GM11168 (cell line): Measurements from ENCODE around the gene EPS8L2.
"Not testable (repeated sequence)": the region's sequence is repeated elsewhere in the genome, so short reads cannot be mapped to it uniquely, and the experiment has no call there.

ENCODE experiments used
- in situ Hi-C: fragments of 300-500 bp; cut with MboI; formaldehyde crosslinking; loops from one replicate; pipeline ENCODE4 v1.12.0; 2022; ENCODE audit warnings: low sequenced_read_pairs; ENCODE audit not compliant: unreplicated experiment

EPS8L2 gene

GRCh38 chr11:688681-689080, 17.4 kb upstream of the EPS8L2 start:
- in situ Hi-C loops, result no loop called here

- in situ Hi-C loops, result no loop called here
Observed at GRCh38 chr11:689625-690024, 16.4 kb upstream of the EPS8L2 start.

GRCh38 chr11:690244-690643, 15.8 kb upstream of the EPS8L2 start:
- in situ Hi-C loops, result not testable (repeated sequence)

GRCh38 chr11:690738-691633, 15.0 kb upstream of the EPS8L2 start:
- in situ Hi-C loops, result no loop called here

GRCh38 chr11:691710-692590, 14.1 kb upstream of the EPS8L2 start:
- in situ Hi-C loops, result no loop called here

GRCh38 chr11:692824-693414, 13.1 kb upstream of the EPS8L2 start:
- in situ Hi-C loops, result no loop called here

- in situ Hi-C loops, result no loop called here
Observed at GRCh38 chr11:693415-693831, 12.6 kb upstream of the EPS8L2 start.

GRCh38 chr11:693887-694562, 12.0 kb upstream of the EPS8L2 start:
- in situ Hi-C loops, result no loop called here

- in situ Hi-C loops, result no loop called here
Observed at GRCh38 chr11:694563-695287, 11.3 kb upstream of the EPS8L2 start, which contains the start of gene DEAF1. Gene DEAF1 (minus strand): TSS chr11:695222. CDS start chr11:695047, 175 bp downstream.

- in situ Hi-C loops, result no loop called here
Observed at GRCh38 chr11:695288-695537, 10.8 kb upstream of the EPS8L2 start.

GRCh38 chr11:695538-696248, 10.3 kb upstream of the EPS8L2 start, which contains the start of gene TMEM80:
Gene TMEM80 (plus strand): TSS chr11:695816. CDS start chr11:695828, 12 bp downstream.
- in situ Hi-C loops, result no loop called here

GRCh38 chr11:696955-697491, 9.0 kb upstream of the EPS8L2 start:
- in situ Hi-C loops, result no loop called here

GRCh38 chr11:697811-698311, 8.2 kb upstream of the EPS8L2 start:
- in situ Hi-C loops, result no loop called here

- in situ Hi-C loops, result no loop called here
Observed at GRCh38 chr11:698493-699115, 7.4 kb upstream of the EPS8L2 start.

GRCh38 chr11:699116-699508, 6.9 kb upstream of the EPS8L2 start:
- in situ Hi-C loops, result no loop called here

GRCh38 chr11:699753-700152, 6.3 kb upstream of the EPS8L2 start:
- in situ Hi-C loops, result no loop called here

- in situ Hi-C loops, result no loop called here
Observed at GRCh38 chr11:701741-702461, 4.1 kb upstream of the EPS8L2 start.
